ENCODE data around the gene TIMP2.
"Not testable (repeated sequence)": the region's sequence is repeated elsewhere in the genome, so short reads cannot be mapped to it uniquely, and the experiment has no call there.

The TIMP2 gene

DNA sequence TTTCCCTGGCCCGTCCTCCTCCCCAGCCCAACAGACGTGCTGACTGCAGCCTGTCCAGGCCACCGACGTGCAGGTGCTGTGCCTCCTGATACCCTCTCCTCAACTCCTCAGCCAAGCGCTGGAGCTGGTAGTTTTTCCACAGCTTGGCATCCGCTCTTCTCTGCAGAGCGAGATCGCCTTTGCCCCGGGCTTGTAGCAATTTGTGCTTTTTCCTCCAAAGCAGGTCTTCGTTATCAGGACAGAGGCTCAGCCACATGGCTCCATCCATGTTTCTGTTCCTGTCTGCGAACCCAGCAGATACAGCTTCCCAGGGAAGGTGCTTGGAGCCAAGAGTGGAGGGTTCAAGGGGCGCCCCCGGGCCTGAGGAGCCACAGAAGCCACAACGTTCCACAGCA lies 33.1 kb downstream of the TIMP2 start:
- no peak for DNase-seq

DNA sequence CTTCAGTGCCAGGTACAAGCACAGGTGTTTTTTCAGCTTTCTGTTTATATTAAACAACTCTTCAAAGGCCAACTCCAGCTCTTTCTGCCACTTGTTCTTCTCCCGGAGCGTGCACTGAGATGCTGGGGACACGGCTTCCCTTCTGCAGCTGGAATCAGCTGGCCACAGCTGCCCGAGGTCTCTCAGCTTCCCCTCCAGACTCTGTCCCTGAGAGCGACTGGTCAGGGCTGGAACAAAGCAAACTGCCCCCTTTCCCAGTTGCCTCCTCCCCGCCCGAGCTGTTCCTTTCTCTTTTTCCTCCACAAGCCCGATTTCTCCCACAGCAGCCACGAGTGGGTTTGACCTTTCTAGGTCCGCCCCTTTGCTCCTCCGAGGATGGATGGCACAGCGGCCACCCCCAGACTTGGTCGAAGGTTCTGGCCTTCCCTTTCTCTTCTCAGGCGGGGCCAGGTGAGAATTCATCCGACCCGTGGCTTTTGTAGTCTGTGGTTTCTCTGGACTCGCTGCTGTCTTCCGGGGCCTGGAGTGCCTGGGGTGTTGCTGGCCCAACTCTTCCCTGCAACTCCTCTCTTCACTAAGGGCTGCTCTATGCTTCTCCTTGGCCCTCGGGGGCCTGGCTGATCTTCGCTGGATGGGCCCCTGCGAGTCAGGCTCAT lies 33.7 kb downstream of the TIMP2 start:
- peak in 2 of 58 donors; percentile 51 to 52 for DNase-seq

DNA sequence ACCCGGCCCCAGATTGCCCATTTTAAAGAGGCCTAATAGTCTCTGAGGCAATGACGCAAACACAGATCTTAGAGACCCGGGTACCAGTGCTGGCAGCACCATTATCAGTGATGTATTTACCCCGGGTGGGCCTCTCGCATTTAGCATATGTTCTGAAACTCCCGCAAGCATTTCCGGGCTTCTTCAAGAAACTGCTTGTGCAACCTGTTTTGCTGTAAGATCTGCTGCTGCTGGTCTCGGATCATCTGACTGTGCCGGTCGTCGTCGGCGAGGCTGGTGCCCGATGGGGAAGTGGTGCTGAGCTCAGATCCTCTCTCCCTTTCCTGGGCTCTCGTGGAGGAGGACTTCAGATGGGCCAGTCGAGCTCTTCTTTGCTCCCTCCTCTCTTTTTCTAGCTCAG lies 34.7 kb downstream of the TIMP2 start:
- peak in 35 of 58 donors; percentile 22 to 64 (median 44) for DNase-seq

DNA sequence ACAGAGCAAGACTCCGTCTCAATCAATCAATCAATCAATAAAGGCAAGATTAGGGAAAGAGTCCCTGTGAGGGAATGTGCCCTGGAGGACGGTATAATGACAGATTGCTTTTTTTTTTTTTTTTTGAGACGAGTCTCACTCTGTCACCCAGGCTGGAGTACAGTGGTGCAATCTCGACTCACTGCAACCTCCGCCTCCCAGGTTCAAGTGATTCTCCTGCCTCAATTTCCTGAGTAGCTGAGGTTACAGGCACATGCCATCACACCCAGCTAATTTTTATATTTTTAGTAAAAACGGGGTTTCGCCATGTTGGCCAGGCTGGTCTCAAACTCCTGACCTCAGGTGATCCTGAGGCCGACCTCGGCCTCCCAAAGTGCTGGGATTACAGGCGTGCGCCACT lies 35.1 kb downstream of the TIMP2 start:
- not testable (repeated sequence) for DNase-seq

DNA sequence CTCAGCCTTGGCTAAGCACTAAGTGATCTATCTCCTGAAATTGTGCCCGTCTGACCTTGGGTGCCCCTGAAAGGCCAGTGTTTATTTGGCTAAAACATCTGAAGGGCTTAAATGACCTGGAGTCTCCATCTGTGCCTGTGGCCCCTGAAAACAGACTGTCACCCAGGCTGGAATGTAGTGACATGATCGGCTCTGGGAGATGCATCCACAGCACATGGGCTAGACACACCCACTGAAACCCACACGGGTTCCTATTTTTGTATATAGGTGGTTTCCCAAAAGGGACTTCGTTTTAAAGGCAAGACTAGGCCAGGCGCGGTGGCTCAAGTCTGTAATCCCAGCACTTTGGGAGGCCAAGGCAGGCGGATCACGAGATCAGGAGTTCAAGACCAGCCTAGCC lies 35.7 kb downstream of the TIMP2 start:
- DNase-seq = no peak

DNA sequence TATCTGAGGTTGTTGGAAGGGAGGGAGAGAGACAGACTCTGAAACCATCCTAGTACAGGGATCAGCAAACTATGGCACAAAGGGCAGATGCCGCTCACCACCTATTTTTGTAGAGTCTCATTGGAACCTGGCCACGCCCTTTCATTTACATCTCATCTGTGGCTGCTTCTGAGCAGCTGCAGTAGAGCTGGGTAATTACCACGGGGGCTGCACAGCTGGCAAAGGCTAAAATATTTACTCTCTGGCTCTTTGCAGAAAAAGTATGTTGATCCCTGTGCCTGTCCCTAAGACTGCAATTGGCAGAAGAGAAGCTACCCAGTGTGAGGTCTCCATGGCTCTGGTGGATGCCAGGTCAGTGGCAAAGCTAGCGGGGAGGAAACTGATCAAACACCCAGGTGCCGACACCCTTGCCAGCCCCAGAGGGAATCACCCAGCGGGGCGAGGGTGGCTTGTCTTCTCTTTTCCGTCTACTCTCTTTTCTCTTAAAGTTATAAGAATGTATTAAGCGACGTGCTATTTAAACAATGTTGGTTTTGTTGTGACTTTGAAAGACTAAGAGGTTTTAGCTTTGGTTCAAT lies 36.2 kb downstream of the TIMP2 start:
- DNase-seq = no peak

DNA sequence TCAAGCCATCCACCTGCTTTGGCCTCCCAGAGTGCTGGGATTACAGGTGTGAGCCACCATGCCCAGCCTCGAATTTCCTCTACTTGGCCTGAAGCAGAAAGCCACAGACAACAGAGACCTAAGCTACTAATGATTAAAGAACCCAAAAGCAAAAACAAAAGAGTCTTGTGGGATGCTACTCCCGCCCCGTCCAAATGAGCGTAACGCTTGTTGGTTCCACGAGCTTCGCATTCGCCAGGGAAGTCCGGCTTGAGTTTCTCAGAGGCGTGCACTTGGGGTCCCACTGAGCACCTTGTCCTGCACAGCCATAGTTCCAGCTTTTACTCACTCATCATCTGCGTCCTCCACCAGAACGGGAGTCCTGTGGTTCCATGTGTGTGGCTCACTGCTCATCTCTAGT lies 38.2 kb downstream of the TIMP2 start:
- DNase-seq = no peak

DNA sequence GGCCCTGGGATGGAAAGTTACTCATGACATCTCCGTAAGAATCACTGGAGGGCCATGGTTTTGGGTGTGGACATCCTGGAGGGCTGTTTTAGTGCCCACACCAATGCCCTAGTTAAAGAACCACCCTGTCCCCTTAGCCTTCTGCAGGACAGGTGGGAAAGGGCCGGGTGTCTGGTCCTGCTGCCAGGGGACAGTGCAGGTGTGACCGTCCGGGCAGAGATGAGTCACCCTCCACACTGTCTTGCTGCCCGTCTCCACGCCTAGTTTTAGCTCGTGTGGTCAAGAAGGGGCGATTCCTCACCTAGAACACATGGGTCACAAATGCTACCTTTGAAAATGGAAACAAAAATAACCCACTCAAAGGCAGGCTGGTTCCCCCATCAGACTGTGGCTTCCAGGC lies 39.2 kb downstream of the TIMP2 start:
- DNase-seq = no peak

DNA sequence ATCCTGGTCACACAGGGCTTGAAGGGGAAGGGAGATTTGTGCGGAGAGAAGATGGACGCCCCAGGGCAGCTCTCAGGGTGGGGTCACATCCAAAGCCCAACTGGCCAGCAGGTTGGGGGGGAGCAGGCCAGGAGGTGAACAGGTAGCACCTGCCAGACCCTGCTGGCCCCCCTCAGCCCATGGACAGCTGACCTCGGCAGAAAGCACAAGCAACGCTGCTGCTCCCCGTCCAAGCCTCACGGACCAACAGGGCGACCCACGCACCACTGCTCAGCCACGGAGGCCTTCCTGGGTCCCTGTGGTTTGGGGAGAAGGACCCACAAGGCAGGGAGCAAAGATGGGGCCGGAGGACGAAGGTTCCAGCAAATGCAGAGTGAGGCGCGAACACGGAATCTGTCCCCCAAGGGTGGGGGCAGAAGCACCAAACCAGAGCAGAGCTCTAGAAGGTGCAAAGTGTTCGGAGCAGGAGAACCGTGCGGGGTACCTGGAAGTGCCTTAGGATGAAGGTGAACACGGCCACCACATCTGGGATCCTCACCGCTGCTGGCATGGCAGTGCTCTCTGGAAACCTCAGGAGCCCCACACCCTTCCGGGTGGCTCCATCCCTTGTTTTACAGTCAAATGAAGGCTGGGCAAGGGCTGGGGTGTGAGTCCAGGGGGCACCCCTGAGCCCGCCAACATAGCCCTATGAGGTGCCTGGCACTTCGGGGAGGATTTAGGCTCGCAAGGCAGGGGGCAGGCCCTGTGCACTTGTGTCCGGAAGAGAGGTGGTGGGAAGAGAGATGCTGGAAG lies 40.1 kb downstream of the TIMP2 start:
- no peak for DNase-seq

DNA sequence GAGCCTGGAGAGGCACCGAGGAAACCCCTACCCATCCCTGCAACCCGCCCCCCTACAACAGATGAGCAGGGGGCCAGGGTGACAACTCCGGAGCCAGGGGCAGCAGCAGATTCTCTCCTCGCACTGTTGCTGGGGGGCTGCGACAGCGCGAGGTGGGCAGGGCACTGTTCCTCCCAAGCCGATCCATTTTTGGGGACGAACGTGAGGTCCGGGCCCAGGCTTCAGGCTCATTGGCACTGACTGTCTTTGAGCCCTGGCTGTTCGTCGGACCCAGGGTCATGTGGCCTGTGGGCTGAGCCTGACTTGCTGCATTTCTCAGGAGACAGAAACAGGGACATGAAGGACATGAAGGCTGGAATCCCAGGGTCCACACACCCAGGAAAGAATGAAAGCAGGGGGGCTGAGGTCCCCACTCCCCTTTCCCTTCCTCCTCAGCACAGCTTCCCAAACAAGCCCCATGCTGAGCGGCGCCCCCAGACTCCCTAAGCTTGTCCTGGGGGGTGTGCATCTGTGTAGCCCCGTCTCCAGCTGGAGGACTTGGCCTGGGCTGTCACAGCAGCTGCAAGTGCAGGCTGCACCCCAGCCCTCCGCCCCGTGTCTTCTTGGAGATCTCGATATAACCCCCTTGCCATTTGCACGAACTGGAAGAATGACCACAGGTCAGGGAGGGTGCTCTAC lies 40.9 kb downstream of the TIMP2 start:
- peak in 43 of 58 donors; percentile 23 to 86 (median 66) for DNase-seq

DNA sequence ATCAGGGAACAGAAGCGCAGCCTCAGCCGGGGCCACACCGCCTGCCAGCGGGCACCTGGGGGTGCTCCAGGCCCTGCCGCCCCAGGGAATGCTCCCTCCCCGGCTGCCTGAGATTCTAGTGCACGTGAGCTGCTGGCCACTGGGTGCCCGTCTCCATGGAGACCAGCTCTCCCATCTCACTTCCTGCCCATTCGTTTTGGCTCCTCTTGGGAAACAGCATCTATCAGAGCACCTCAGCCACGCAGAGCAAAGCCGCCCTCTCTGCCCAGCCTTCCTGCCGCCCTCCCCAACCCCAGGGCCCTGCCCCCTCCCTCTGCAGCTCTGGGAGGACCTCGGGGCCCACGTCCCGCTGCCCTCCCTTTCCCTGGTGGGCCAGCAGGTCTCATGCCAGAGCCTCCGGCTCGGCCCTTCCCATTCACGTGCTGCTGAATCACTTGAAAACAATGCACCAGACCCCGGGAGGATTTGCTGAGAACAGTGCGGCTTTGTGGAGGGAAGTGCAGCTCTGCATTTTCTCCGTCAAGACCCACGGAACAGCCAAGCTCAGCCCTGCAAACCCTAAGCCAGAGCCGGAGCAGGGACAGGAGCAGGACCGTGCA lies 41.6 kb downstream of the TIMP2 start:
- peak in 56 of 58 donors; percentile 45 to 96 (median 83) for DNase-seq

DNA sequence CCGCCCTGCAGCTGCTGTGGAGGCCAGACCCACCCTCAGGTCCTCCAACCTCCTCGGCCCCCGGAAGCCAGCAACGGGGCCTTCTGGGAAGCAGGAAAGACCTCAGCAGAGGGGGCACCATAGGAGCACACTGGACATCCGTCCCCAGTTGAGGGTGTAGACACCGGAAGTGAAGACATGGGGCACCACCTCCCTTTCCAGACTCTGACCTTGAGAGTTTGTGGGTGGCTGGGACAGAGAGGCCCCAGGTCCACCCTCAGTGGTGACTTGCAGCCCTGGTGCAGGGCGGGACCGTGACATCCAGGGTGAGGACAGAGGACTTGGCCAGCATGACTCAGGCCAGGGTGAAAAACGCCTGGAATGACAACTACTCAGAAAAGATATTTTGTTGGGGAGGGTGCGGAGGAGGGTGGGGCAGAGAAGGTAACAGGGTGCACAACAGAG lies 42.1 kb downstream of the TIMP2 start:
- peak in 5 of 58 donors; percentile 61 to 84 (median 72) for DNase-seq

DNA sequence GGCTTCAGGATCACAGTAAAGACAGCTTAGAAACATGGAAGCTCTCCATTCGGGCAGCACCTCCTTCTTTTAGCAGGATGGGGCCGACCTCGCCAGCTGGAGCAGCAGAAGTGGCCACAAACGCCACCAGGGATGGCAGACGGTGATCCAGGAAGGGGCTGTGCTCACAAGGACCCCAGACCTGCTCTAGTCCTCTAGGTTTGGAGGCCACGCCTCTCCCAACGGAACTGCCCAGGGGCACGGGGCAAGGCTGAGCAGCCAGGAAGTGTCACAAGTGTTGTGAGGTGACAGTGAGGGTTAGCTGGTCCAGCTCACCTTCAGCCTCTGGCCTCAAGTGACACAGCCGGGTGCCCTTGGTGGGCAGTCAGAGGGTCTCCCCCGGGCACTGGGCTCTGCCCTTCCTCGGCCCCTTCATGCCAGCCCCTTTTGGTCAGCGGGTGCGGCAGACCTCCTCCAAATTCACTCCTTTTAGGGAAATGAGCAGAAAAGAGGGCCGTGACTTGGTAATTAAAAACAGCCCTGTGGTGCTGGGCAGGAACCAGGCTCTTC lies 42.6 kb downstream of the TIMP2 start:
- peak in 1 of 58 donors; percentile 54 for DNase-seq

DNA sequence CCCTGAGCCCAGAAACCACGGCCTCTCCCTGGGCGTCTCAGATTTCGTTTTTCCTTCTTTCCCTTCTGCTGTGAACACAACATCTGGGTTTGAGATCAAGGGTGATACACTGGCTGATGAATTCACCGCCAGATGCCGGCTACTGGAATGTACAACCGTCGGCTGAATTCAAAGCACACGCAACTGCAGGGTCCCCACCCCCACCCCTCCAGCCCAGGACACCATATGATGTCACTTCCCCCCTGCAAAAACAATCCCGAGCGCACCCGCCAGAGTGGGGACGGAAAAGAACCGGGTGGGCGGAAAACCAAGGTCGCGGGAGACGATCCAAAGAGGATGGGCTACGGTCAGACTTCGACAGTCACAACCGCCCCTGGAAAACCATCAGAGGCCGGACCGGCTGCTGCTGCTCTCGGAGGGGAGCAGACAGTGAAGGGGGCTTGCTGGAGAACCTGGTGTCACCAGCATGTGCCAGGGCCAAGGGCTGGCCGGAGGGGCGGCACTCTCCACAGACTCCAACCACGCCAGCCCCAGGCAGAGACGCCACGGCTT lies 45.5 kb downstream of the TIMP2 start:
- DNase-seq = peak in 2 of 58 donors; percentile 23 to 25

DNA sequence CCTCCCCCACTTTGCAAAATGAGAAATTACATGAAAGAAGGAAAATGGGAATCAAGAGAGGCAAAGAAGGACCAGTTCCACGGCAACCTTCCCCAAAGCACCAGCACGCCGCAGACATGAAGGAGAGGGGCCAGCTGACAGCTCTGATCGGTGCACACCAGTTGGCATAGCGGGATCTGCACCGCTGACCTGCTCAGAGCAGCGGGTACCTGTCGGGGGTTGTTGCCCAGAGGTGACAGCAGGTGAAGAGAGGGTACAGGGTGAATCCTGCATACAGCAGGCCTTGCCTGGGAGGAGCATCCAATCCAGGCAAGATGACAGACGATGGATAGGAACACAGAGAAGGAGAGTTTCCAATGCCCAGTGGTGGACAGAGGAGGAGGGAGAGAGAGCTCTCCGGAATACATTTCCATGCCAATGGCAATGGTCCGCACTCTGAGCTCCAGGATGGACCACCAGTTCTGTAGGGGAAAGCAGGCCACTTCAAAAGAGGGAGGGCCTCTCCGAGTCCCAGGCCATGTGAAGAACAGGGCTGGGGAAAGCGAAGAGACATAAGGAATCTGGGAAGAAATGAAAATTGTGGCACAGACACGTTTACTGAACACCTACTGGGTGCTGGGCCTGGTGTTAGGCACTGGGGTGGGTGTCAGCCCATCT lies 46.2 kb downstream of the TIMP2 start:
- no peak for DNase-seq

DNA sequence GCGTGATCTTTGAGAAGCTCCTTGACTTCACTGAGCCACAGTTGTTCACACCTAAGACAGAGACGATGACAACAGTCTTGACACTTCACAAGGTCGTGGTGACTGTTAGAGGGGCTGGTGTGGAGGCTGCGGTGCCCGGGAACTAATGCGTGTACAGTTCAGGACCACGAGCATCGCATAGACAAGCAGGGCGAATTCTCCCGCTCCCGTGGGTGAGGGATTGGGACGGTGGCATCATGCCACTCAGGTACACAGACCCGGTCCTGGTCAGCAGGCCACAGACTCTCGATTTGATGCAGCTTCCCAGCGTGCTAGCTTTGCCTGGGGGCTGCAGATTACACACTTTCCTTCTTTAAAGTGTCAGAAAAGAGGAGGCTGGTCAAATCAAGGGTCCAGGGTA lies 46.9 kb downstream of the TIMP2 start:
- no peak for DNase-seq

DNA sequence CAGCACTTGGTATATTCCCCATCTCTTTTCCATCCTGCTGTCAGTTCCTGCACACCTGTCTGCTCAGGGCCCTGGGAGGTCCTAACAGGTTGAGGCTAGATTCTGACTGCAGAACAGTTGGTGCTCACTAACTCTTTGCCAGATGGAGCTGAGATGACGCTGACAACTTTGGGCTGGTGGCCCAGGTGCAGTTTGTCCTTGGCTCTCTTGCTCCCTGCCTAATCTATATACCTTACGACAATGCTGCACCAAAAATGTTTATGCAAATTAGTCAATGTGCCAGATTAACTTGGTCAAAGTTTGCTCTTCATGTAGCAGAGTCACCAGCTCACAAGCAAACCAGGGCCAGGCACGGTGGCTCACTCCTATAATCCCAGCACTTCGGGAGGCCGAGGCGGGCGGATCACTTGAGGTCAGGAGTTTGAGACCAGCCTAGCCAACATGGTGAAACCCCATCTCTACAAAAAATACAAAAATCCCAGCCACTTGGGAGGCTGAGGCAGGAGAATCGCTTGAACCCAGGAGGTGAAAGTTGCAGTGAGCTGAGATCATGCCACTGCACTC lies 48.2 kb downstream of the TIMP2 start:
- not testable (repeated sequence) for DNase-seq

DNA sequence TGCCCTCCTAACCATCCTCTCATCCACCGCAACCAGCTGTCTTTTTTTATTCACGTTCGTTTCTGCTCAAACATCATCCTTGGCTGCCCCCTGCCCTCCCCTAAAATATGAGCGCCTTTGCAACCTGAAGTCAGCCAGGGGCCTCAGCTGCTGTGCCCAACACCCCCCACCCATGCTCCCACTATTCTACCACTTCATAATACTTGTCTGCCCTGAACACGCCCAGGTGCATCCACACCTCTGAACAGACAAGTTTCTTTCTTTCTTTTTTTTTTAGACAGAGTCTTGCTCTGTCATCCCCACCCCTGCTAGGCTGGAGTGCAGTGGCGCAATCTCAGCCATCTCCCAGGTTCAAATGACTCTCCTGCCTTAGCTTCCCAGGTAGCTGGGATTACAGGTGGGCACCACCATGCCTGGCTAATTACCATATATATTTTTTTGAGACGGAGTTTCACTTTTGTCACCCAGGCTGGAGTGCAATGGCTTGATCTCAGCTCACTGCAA lies 49.0 kb downstream of the TIMP2 start:
- no peak for DNase-seq

DNA sequence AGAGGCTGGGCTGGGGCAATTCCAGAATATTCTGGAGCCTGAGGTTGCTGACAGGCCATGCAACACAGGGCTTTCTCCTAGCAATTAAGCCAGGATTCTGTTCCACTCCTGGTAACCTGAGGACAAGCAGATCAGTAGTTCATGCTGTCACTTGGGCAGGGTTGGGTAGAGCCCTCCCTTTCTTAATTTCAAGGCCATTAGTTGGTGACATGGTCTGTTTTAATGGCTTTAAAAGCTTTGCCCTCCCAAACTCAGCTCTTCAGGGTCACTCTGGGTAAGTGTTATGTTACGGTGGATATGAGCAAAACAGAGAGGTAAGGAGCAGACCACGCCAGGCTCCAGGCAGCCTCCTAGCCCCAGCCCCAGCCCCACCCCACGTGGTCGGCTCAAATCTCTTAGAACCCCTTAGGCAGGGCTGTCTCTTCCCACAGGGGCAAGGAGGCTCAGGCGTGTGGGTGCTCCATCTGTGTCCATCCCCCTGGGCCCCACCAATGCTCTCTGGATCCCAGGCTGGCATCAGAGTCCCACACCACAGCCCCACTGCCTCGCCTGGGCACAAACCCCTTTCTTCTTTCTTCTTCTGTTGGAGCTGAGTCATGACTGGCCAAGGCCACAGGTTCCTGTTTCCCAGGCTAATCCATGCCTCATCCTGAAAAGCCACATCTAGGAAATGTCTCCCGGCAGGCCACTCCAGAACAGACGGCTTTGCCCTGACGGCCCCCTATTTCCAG lies 49.7 kb downstream of the TIMP2 start:
- peak in 6 of 58 donors; percentile 21 to 54 (median 44) for DNase-seq
